Stomach smooth muscle (tissue), 2 donors: ENCODE measurements around the gene LRP1-AS.

ENCODE experiments used
- H3K27ac ChIP-seq: one replicate; pipeline ENCODE4 v1.7.0; 2013; ENCODE audit warnings: mild to moderate bottlenecking, low read length, inconsistent platforms
- H3K27me3 ChIP-seq, 2 donors: one replicate each; pipeline ENCODE4 v1.7.0; 2013; ENCODE audit warnings: low read length in 2 of 2; ENCODE audit not compliant: insufficient read depth in 2 of 2, control insufficient read depth in 1 of 2
- H3K36me3 ChIP-seq, 2 donors: one replicate each; pipeline ENCODE4 v1.7.0; 2013; ENCODE audit warnings: low read length in 2 of 2; ENCODE audit not compliant: control insufficient read depth in 2 of 2, insufficient read depth in 2 of 2
- H3K4me1 ChIP-seq: one replicate; pipeline ENCODE4 v1.7.0; 2013; ENCODE audit warnings: low read length; ENCODE audit not compliant: control insufficient read depth, insufficient read depth
- H3K4me3 ChIP-seq, 2 donors: one replicate each; pipeline ENCODE4 v1.7.0; 2013; ENCODE audit warnings: low read length in 2 of 2
- H3K9ac ChIP-seq, 2 donors: one replicate each; pipeline ENCODE4 v1.7.0; 2013; ENCODE audit warnings: low read length in 2 of 2, mild to moderate bottlenecking in 1 of 2
- H3K9me3 ChIP-seq, 2 donors: one replicate each; pipeline ENCODE4 v1.7.0; 2013; ENCODE audit warnings: low read length in 2 of 2; ENCODE audit not compliant: control insufficient read depth in 2 of 2
- donor health status: healthy.
- donor health status: Pancreatic carcinoma.

LRP1-AS gene

DNA sequence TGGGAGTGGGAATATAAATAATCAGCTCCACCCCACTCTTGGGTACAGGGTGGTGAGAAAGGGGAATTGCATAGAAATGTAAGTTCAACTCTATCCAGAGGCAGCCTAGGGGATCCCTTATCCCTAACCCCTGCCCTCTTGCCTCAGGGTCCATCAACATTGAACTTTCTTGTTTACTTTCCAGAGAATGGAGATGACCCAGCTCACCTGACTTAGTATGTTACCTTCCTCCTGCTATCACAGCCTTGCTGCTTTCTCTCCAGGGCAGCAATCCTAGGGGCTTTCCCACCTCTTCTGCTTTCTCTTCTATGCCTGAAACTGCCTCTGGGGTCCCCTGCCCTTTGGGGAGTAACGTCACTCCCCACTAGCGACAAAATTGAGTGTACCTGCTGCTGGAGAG is 16.5 kb downstream of the LRP1-AS start:
- H3K27me3 ChIP-seq = no peaks in the 10 kb centered on the region
- H3K9ac ChIP-seq = peak overlapping the region; percentile 21 to 57
- H3K36me3 ChIP-seq = no peaks in the 10 kb centered on the region
- H3K9me3 ChIP-seq = no peaks in the 10 kb centered on the region
- no peak overlapping the region for H3K27ac ChIP-seq
- peaks cover 64% of the 10 kb centered on the region for H3K4me1 ChIP-seq
- peak overlapping the region; percentile 42 to 90 for H3K4me3 ChIP-seq

DNA sequence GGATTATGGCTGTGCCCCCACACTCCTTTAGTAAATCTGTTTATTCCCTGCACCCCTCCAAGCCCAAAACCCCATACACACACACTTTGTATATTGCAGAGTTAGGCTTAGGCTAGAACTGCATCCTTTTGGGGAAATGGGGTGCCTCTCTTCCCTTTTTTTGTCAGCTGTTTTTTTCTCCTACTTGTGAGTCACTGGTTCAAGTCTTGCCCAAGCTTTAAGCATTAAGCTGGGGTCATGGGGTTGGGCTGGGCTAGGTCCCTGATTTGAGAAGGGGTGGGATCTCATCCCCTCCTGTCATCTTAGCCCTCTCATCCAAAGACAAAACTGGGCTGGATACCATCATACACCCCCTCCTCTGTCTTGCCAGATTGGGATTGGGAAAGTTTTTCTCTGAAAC is 17.5 kb downstream of the LRP1-AS start:
- Histone ChIP-seq H3K27me3 (no peaks in the 10 kb centered on the region), H3K4me1 (peaks cover 53% of the 10 kb centered on the region), H3K27ac (peak overlapping the region; percentile 24), H3K9ac (peak overlapping the region; percentile 55 to 76), H3K36me3 (no peaks in the 10 kb centered on the region), H3K4me3 (peak overlapping the region; percentile 80 to 90), H3K9me3 (no peaks in the 10 kb centered on the region)

DNA sequence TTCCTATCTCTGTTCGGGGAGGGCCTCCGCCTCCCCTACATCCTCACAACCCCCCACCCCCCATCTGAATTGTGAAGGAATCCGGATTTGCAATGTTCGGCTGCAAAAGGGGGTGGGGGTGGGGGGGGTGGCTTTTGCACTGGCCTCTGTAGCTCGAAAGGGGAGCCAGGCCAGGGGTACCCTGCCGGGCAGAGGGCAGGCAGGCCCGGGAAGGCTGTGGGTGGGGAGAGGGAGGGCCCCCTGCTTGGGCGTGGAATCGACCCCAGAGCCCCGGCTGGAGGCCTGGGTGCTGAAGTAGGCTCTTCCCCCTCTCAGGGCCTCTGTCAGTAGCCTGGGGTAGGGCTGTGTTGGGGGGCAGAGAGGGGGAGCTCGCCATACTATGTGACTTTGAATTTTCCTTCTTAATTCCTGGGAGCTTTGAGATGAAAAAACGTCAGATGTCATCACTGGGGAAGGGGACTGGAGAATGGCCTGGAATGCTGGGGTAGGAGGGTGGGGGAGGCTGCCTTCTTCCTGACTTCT is 18.0 kb downstream of the LRP1-AS start:
- Histone ChIP-seq H3K27me3 (no peaks in the 10 kb centered on the region), H3K4me1 (peaks cover 52% of the 10 kb centered on the region), H3K9me3 (no peaks in the 10 kb centered on the region), H3K4me3 (peak overlapping the region; percentile 80 to 90), H3K9ac (peak overlapping the region; percentile 29 to 76), H3K36me3 (no peaks in the 10 kb centered on the region), H3K27ac (peak overlapping the region; percentile 37)

DNA sequence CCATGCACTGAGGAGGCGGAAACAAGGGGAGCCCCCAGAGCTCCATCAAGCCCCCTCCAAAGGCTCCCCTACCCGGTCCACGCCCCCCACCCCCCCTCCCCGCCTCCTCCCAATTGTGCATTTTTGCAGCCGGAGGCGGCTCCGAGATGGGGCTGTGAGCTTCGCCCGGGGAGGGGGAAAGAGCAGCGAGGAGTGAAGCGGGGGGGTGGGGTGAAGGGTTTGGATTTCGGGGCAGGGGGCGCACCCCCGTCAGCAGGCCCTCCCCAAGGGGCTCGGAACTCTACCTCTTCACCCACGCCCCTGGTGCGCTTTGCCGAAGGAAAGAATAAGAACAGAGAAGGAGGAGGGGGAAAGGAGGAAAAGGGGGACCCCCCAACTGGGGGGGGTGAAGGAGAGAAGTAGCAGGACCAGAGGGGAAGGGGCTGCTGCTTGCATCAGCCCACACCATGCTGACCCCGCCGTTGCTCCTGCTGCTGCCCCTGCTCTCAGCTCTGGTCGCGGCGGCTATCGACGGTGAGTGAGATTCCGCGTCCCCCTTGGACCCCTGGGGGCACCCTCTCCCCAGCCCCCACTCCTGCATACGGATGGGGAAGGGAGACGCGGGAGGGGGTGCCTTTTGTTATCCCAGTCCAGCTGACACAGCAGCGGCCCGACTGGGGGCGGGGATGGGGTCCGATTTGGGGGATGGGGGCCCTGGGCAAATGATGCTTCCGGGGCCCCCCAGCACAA is 18.7 kb downstream of the LRP1-AS start:
- Histone ChIP-seq H3K4me1 (peaks cover 45% of the 10 kb centered on the region), H3K36me3 (no peaks in the 10 kb centered on the region), H3K27me3 (no peaks in the 10 kb centered on the region), H3K9ac (peak overlapping the region; percentile 74 to 76), H3K9me3 (no peaks in the 10 kb centered on the region), H3K27ac (peak overlapping the region; percentile 37), H3K4me3 (peak overlapping the region; percentile 80 to 90)

DNA sequence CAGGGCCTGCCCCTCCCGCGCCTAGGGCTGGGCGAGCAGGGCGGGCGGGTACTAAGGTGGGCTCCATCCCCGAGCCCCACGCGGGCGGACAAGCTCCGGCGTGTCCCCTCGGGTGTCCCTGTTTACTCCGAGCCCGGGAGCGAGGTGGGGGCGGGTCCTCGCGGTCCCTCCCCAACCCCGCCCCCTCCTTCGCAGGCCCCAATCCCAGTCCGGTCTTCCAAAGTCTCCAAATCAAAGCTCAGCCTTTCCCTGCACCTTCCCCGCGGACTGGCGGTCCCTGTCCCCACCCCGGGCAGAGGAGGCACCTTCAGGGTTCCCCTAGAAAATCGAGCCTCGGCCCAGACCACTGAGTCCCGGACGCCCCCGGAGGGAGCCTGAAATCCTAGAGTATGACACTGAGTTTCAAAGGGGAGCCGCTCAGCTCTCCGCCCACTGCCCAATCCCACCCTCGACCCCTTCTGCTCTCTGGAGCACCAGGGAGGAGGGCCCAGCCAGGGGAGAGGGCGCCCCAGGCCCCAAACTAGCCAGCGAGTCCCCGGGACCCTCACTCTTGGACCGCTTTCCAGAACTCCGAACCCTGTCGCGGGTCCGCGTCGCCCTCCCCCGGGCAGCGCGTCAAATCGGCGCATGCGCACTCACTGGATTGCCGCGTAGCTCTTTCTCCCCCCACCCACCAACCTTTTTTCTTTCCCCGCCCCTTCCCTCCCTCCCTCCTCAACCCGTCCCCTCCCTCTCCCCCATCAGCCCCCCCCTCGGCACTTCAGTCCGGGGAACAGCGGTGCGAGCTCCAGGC is 19.5 kb downstream of the LRP1-AS start, which contains the start of gene LRP1:
Gene LRP1 (plus strand): TSS at position 758 of the 793 bp plus-strand sequence. CDS start 482 bp downstream, outside the sequence.
- peak within 1 kb of the TSS; percentile 80 to 90 for H3K4me3 ChIP-seq
- peaks cover 40% of the 10 kb centered on the region for H3K4me1 ChIP-seq
- peak within 1 kb of the TSS; percentile 97 for H3K27ac ChIP-seq
- peak within 1 kb of the TSS; percentile 81 to 91 for H3K9ac ChIP-seq
- no peaks in the 10 kb centered on the region for H3K9me3 ChIP-seq
- no peaks in the 10 kb centered on the region for H3K36me3 ChIP-seq
- no peaks in the 10 kb centered on the region for H3K27me3 ChIP-seq

DNA sequence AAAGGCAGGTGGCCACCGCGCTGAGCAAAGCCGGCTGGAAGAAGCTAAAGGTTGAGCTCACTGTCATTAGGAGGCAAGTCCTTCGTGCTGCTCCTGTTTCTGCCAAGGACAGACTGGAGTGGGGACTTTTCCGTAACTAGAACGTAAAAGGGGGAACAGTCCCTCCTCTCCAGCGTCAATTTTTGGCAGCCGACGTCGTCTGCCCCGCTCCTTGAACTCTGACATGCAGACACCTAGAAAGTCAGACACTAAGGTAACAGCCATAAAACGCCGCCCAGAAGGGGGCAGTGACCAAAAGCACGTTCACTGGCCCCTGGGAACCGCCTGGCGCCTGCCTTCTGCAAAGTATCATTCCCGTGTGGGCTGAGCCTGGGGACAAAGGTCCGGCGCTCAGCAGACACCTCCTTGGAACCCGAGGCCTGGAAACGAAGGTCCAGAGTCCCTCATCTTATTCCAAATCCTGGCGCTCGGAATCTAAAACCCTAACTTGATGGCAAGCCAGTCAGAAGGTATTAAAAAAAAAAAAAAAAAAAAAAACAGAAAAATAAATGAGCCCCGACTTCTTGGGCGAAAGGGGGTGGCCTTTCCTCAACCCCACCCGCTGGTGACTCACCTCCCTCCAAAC is 20.2 kb downstream of the LRP1-AS start:
- Histone ChIP-seq H3K27ac (peak overlapping the region; percentile 97), H3K4me3 (peak overlapping the region; percentile 75 to 90), H3K36me3 (no peaks in the 10 kb centered on the region), H3K27me3 (no peaks in the 10 kb centered on the region), H3K9me3 (no peaks in the 10 kb centered on the region), H3K9ac (peak overlapping the region; percentile 58 to 81), H3K4me1 (peaks cover 33% of the 10 kb centered on the region)

DNA sequence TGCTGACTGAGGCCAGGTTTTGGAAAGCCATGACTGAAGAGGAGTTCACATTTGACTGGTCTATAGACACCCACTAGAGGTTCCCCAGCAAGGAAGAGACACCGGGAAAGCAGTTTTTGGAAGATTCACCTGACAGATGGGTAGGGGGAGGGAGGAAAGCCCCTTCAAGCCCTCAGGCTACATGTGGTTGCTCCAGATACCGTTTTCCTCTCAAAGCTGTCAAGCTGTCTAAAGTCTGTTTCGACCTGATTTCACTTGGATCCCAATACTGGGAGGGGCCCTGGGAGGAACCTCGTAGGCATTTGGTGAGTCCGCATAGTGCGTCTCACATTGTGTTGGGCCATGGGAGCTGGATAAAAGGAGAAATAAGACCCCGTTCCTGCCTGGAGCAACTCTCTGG is 20.9 kb downstream of the LRP1-AS start:
- Histone ChIP-seq H3K36me3 (no peaks in the 10 kb centered on the region), H3K27me3 (no peaks in the 10 kb centered on the region), H3K4me1 (peaks cover 27% of the 10 kb centered on the region), H3K4me3 (peak overlapping the region in 1 of 2 donors; percentile 90), H3K9ac (peak overlapping the region; percentile 47 to 81), H3K9me3 (no peaks in the 10 kb centered on the region), H3K27ac (peak overlapping the region; percentile 97)

DNA sequence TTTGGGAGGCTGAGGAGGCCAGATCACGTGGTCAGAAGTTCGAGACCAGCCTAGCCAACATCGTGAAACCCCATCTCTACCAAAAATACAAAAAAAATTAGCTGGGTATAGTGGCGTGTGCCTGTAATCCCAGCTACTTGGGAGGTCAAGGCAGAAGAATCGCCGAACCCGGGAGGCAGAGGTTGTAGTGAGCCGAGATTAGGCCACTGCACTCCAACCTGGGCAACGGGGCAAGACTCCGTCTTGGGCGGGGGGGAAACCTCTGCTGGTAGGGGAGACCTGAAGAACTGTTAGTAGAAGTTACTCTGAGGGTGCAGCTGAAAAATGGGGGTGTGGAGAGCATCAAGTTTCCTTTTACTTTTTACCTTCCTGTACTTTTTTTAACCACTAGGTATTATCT is 21.4 kb downstream of the LRP1-AS start:
- H3K27me3 ChIP-seq = no peaks in the 10 kb centered on the region
- no peak overlapping the region for H3K9ac ChIP-seq
- H3K36me3 ChIP-seq = no peaks in the 10 kb centered on the region
- no peaks in the 10 kb centered on the region for H3K9me3 ChIP-seq
- H3K27ac ChIP-seq = no peak overlapping the region
- H3K4me1 ChIP-seq = peaks cover 24% of the 10 kb centered on the region
- H3K4me3 ChIP-seq = no peak overlapping the region

DNA sequence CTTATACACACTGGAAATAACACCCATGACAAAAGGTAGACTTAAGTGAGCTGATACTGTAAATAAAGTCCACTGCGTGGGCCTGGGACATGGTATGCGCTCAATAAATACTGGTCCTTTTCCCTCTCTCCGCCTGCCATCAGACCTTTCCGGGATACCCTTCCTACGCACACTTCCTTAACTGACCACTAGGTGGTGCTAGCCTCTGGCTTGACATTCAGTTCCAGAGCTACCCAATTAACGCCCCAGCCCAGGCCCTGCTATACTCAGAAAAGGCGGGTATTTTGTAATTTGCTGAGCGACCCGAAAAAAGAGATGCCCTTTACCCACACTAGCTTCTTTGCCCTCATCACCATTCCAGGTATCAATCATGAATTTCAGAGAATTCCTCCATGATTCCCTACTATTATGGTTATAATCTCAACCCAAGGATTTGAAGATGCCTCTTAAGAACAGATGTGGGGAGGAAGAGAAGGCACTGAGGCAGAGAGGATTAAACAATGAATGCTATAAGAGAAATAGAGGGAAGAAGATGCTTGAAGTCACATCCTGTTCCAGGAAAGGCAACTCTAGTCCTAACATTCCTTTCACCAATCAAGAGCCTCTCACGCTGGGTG is 23.1 kb downstream of the LRP1-AS start:
- H3K27me3 ChIP-seq = no peaks in the 10 kb centered on the region
- H3K9ac ChIP-seq = no peak overlapping the region
- H3K27ac ChIP-seq = no peak overlapping the region
- no peaks in the 10 kb centered on the region for H3K36me3 ChIP-seq
- H3K9me3 ChIP-seq = no peaks in the 10 kb centered on the region
- H3K4me1 ChIP-seq = peaks cover 13% of the 10 kb centered on the region
- H3K4me3 ChIP-seq = no peak overlapping the region

DNA sequence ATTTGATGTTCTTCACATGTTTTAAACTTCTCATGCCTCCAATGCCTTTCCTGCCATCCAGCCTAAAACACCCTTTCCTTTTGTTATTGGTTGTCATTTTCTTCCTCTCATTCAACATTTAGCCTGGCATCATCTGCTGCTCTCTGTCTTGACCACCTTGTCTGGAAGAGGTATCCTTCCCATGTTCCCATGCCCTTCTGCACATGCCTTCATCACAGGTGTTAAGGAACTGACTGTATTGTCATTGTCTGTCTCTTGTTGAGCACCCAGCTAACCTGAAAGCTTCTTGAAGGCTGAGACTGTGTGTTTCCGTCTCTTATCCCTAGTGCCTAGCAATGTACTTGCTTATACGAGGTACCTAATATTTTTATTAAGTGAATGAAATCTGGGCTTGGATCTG is 23.6 kb downstream of the LRP1-AS start:
- Histone ChIP-seq H3K4me1 (peaks cover 12% of the 10 kb centered on the region), H3K9me3 (no peaks in the 10 kb centered on the region), H3K9ac (no peak overlapping the region), H3K4me3 (no peak overlapping the region), H3K27me3 (no peaks in the 10 kb centered on the region), H3K36me3 (no peaks in the 10 kb centered on the region), H3K27ac (no peak overlapping the region)
